HG03039 (cell line): ENCODE data around the gene MACROD2.
A peak's percentile ranks its signal among the peaks of the same experiment; 100 is the strongest.
"Not testable (repeated sequence)": the region's sequence is repeated elsewhere in the genome, so short reads cannot be mapped to it uniquely, and the experiment has no call there.

Experiments
- ATAC-seq: cut with Tn5 transposase; IDR thresholded peaks from one replicate; pipeline ENCODE4 v1.9.1; 2021; ENCODE audit warnings: mild to moderate bottlenecking, moderate library complexity; ENCODE audit not compliant: unreplicated experiment

Gene MACROD2

GRCh38 chr20:15119852-15120487 is 1124.7 kb downstream of the MACROD2 start:
- no peak for ATAC-seq

GRCh38 chr20:15122613-15123012 is 1127.3 kb downstream of the MACROD2 start:
- ATAC-seq = no peak

- ATAC-seq = no peak
Observed at GRCh38 chr20:15131176-15131575, 1135.9 kb downstream of the MACROD2 start.

GRCh38 chr20:15138548-15139126 is 1143.3 kb downstream of the MACROD2 start:
- no peak for ATAC-seq

GRCh38 chr20:15139522-15139921 is 1144.2 kb downstream of the MACROD2 start:
- no peak for ATAC-seq

- ATAC-seq = no peak
Observed at GRCh38 chr20:15140286-15140685, 1145.0 kb downstream of the MACROD2 start.

- not testable (repeated sequence) for ATAC-seq
Observed at GRCh38 chr20:15140940-15141339, 1145.6 kb downstream of the MACROD2 start.

GRCh38 chr20:15141861-15142260 is 1146.5 kb downstream of the MACROD2 start:
- ATAC-seq = no peak

GRCh38 chr20:15143478-15143877 is 1148.2 kb downstream of the MACROD2 start:
- ATAC-seq = no peak

GRCh38 chr20:15144916-15145315 is 1149.6 kb downstream of the MACROD2 start:
- ATAC-seq = no peak

GRCh38 chr20:15146948-15147347 is 1151.6 kb downstream of the MACROD2 start:
- no peak for ATAC-seq

- no peak for ATAC-seq
Observed at GRCh38 chr20:15154070-15154469, 1158.8 kb downstream of the MACROD2 start.

GRCh38 chr20:15155848-15156401 is 1160.6 kb downstream of the MACROD2 start:
- ATAC-seq = no peak

- no peak for ATAC-seq
Observed at GRCh38 chr20:15158533-15158932, 1163.2 kb downstream of the MACROD2 start.

GRCh38 chr20:15162079-15162647 is 1166.8 kb downstream of the MACROD2 start:
- peak; percentile 69 for ATAC-seq

GRCh38 chr20:15163632-15164031 is 1168.3 kb downstream of the MACROD2 start:
- ATAC-seq = no peak

- ATAC-seq = no peak
Observed at GRCh38 chr20:15164726-15165125, 1169.4 kb downstream of the MACROD2 start.

GRCh38 chr20:15166744-15167143 is 1171.4 kb downstream of the MACROD2 start:
- ATAC-seq = no peak

GRCh38 chr20:15171016-15171415 is 1175.7 kb downstream of the MACROD2 start:
- ATAC-seq = no peak

- ATAC-seq = no peak
Observed at GRCh38 chr20:15176929-15177328, 1181.6 kb downstream of the MACROD2 start.

GRCh38 chr20:15178581-15178980 is 1183.3 kb downstream of the MACROD2 start:
- ATAC-seq = no peak

GRCh38 chr20:15179381-15179780 is 1184.1 kb downstream of the MACROD2 start:
- ATAC-seq = no peak
